ENCODE data around the gene SPTSSB.

Gene SPTSSB

DNA sequence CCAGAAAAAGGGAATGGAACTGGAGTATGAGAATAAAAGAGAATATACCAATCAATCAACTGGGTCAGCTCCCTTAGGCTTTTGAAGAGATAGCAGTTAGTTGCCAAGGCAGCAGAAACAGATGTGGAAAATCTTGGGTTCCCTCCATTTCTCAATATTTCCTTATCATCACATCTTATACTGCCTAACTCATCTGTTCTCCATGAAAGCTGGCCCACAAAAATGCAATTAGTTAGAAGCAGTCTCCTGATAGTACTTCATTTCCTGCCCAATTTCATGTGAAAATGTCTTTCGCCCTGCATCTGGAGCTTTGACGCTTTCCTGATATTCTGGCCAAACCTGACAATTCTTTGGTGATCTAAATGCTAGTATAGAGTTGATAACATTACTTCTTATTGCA, 30.1 kb upstream of the SPTSSB start:
- no peak for ATAC-seq (ENCODE audit: low read depth)
- no peak overlapping the region for H3K27ac ChIP-seq (ENCODE audit: poor library complexity, severe bottlenecking)

GRCh38 chr3:161400650-161401049, 29.3 kb upstream of the SPTSSB start:
- DNase-seq (ENCODE audit: low spot score) = no peak
- Histone ChIP-seq H3K4me3 (ENCODE audit: severe bottlenecking) (no peak overlapping the region), H3K4me1 (ENCODE audit: insufficient read depth, poor library complexity, severe bottlenecking) (no peaks in the 10 kb centered on the region), H3K27me3 (ENCODE audit: insufficient read depth, poor library complexity, severe bottlenecking) (no peaks in the 10 kb centered on the region), H3K36me3 (ENCODE audit: low read depth) (no peaks in the 10 kb centered on the region), H3K9me3 (ENCODE audit: severe bottlenecking) (no peaks in the 10 kb centered on the region), H3K27ac (ENCODE audit: poor library complexity, severe bottlenecking) (no peak overlapping the region)
- ATAC-seq (ENCODE audit: low read depth) = no peak
- TF ChIP-seq, protein P1, sequence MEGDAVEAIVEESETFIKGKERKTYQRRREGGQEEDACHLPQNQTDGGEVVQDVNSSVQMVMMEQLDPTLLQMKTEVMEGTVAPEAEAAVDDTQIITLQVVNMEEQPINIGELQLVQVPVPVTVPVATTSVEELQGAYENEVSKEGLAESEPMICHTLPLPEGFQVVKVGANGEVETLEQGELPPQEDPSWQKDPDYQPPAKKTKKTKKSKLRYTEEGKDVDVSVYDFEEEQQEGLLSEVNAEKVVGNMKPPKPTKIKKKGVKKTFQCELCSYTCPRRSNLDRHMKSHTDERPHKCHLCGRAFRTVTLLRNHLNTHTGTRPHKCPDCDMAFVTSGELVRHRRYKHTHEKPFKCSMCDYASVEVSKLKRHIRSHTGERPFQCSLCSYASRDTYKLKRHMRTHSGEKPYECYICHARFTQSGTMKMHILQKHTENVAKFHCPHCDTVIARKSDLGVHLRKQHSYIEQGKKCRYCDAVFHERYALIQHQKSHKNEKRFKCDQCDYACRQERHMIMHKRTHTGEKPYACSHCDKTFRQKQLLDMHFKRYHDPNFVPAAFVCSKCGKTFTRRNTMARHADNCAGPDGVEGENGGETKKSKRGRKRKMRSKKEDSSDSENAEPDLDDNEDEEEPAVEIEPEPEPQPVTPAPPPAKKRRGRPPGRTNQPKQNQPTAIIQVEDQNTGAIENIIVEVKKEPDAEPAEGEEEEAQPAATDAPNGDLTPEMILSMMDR (IDR thresholded peaks at IDR 0.05; ENCODE audit: poor library complexity, severe bottlenecking) = no peak

More for the DNA sequence above, 30.1 kb upstream of the SPTSSB start:
- H3K9me3 ChIP-seq (ENCODE audit: severe bottlenecking) = no peaks in the 10 kb centered on the region
- no peaks in the 10 kb centered on the region for H3K36me3 ChIP-seq (ENCODE audit: low read depth)
- no peaks in the 10 kb centered on the region for H3K27me3 ChIP-seq (ENCODE audit: insufficient read depth, poor library complexity, severe bottlenecking)
- H3K4me1 ChIP-seq (ENCODE audit: insufficient read depth, poor library complexity, severe bottlenecking) = no peaks in the 10 kb centered on the region
- TF ChIP-seq, protein P1 (IDR thresholded peaks at IDR 0.05; ENCODE audit: poor library complexity, severe bottlenecking) = no peak
- DNase-seq (ENCODE audit: low spot score) = no peak
- H3K4me3 ChIP-seq (ENCODE audit: severe bottlenecking) = no peak overlapping the region

DNA sequence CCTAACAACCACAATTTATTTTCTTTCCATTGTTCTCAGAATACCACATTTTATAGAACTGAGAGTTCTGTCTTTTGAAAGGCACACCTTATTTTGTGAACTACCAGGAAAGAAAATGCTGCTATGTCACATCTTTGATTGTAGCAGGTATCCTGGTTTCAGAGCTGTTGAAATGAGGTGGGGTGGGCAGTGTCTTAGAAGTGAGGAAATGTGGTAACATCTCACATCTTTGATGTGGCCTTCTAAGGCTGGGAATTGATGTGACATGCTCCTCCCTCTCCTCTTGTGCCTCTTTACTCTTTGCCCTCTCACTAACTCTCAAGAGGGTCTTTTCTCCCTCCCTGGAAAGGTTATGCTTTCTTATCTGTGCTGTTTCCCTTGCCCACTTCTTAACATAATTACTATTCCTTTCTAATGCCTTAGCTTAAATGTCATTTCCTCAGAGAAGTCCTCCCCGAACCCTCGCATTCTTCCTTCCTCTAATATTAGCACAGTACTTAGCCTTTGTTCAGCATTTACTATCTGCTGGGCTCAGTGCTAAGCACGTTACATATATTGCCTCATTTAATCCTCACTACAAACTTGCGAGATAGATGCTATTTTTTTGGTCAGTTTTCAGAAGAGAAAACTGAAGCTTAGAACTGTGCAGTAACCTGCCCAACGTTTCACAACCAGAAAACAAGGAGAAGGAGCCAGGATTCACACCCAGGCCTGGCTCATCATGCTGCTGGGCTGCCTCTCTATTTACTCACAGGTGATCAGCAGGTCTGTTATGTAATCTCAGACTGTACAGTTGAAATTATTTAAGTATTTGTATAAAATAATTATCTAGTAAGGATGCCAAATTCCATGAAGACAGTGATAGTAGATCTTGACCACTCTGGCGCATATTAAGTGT, 24.0 kb upstream of the SPTSSB start:
- no peak for ATAC-seq (ENCODE audit: low read depth)
- Histone ChIP-seq H3K4me1 (ENCODE audit: insufficient read depth, poor library complexity, severe bottlenecking) (no peaks in the 10 kb centered on the region), H3K4me3 (ENCODE audit: severe bottlenecking) (no peak overlapping the region), H3K9me3 (ENCODE audit: severe bottlenecking) (no peaks in the 10 kb centered on the region), H3K27me3 (ENCODE audit: insufficient read depth, poor library complexity, severe bottlenecking) (no peaks in the 10 kb centered on the region), H3K27ac (ENCODE audit: poor library complexity, severe bottlenecking) (no peak overlapping the region), H3K36me3 (ENCODE audit: low read depth) (no peaks in the 10 kb centered on the region)
- DNase-seq (ENCODE audit: low spot score) = no peak
- TF ChIP-seq, protein P1 (IDR thresholded peaks at IDR 0.05; ENCODE audit: poor library complexity, severe bottlenecking) = no peak

GRCh38 chr3:161393803-161394202, 22.5 kb upstream of the SPTSSB start:
- H3K27me3 ChIP-seq (ENCODE audit: insufficient read depth, poor library complexity, severe bottlenecking) = no peaks in the 10 kb centered on the region
- no peak overlapping the region for H3K27ac ChIP-seq (ENCODE audit: poor library complexity, severe bottlenecking)
- ATAC-seq (ENCODE audit: low read depth) (no peak), DNase-seq (ENCODE audit: low spot score) (no peak)
- TF ChIP-seq, protein P1 (IDR thresholded peaks at IDR 0.05; ENCODE audit: poor library complexity, severe bottlenecking) = no peak
- no peak overlapping the region for H3K4me3 ChIP-seq (ENCODE audit: severe bottlenecking)
- H3K9me3 ChIP-seq (ENCODE audit: severe bottlenecking) = no peaks in the 10 kb centered on the region
- no peaks in the 10 kb centered on the region for H3K36me3 ChIP-seq (ENCODE audit: low read depth)
- no peaks in the 10 kb centered on the region for H3K4me1 ChIP-seq (ENCODE audit: insufficient read depth, poor library complexity, severe bottlenecking)

DNA sequence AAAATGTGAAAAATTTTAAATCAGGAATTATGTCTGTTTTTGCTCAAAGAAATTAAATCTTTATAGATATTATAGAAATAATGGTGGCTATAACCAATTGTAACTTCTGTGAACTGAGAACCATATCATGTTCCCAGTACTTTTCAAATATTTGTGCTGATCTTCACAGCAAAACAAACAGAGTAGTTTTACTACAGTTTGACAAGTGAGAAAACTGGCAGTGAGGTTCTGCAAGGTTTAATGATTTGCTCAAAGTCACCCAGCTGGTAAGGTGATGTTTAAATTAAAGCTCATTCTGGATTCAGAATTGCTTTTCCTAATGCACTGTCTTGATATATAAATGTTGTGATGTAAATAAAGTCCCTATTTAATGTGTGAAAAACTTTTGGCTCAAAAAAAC, 22.0 kb upstream of the SPTSSB start:
- DNase-seq (ENCODE audit: low spot score) = no peak
- Histone ChIP-seq H3K27me3 (ENCODE audit: insufficient read depth, poor library complexity, severe bottlenecking) (no peaks in the 10 kb centered on the region), H3K4me3 (ENCODE audit: severe bottlenecking) (no peak overlapping the region), H3K4me1 (ENCODE audit: insufficient read depth, poor library complexity, severe bottlenecking) (no peaks in the 10 kb centered on the region), H3K27ac (ENCODE audit: poor library complexity, severe bottlenecking) (no peak overlapping the region), H3K9me3 (ENCODE audit: severe bottlenecking) (no peaks in the 10 kb centered on the region), H3K36me3 (ENCODE audit: low read depth) (no peaks in the 10 kb centered on the region)
- TF ChIP-seq, protein P1 (IDR thresholded peaks at IDR 0.05; ENCODE audit: poor library complexity, severe bottlenecking) = no peak
- ATAC-seq (ENCODE audit: low read depth) = no peak

Data from RWPE2 (cell line).